Tibial nerve (tissue), 4 donors: ENCODE data around the gene CCDC87. TPM values are rescaled to one million over a fixed set of nuclear protein-coding genes. Genes with fewer than 3 reads are reported as not detected.

Experiments
- DNase-seq, 2 donors: peaks; one replicate each; pipeline ENCODE4 v3.0.0-alpha.2; 2019; ENCODE audit warnings: low spot score in 2 of 2
- H3K27ac ChIP-seq, 4 donors: fragments of 200-600 bp; sonication (generic) in 3 of 4; one replicate each; pipeline ENCODE4 v1.5.1; 2017 to 2019; ENCODE audit warnings: mild to moderate bottlenecking in 1 of 4
- H3K27me3 ChIP-seq, 2 donors: fragments of 200-600 bp; sonication (generic) in 1 of 2; one replicate each; pipeline versions ENCODE4 v1.5.1 to v1.6.0; 2017 to 2019
- H3K36me3 ChIP-seq, 3 donors: fragments of 200-600 bp; sonication (generic); one replicate each; pipeline ENCODE4 v1.5.1; 2018 to 2019
- H3K4me1 ChIP-seq, 4 donors: fragments of 200-600 bp; sonication (generic) in 3 of 4; one replicate each; pipeline ENCODE4 v1.5.1; 2017 to 2019
- H3K4me3 ChIP-seq, 4 donors: fragments of 200-600 bp; sonication (generic) in 3 of 4; one replicate each; pipeline ENCODE4 v1.5.1; 2017 to 2019; ENCODE audit warnings: mild to moderate bottlenecking in 1 of 4, moderate library complexity in 1 of 4
- H3K9me3 ChIP-seq, 4 donors: fragments of 200-600 bp; sonication (generic) in 3 of 4; one replicate each; pipeline ENCODE4 v1.5.1; 2017 to 2019
- EP300 ChIP-seq, 2 donors: sonication (generic); formaldehyde crosslinking; IDR thresholded peaks; one replicate each; pipeline ENCODE4 v1.6.1; 2017; ENCODE audit warnings: antibody characterized with exemption in 2 of 2, mild to moderate bottlenecking in 1 of 2
- POLR2A ChIP-seq, 2 donors: fragments of 450-650 bp; IDR thresholded peaks; one replicate each; pipeline ENCODE4 v1.6.1; 2017; ENCODE audit warnings: antibody characterized with exemption in 2 of 2, mild to moderate bottlenecking in 2 of 2, moderate library complexity in 2 of 2
- WGBS, 2 donors: methylation state at CpG; one replicate each; pipeline ENCODE4 v1.1.5; 2018; 5-methylcytosine and 5-hydroxymethylcytosine counted together
- total RNA-seq, 4 donors: library from RNA; depleted of rRNA; stranded (reverse); fragments of >200 nt; gene quantifications; one replicate each; pipeline ENCODE4 v1.1.0, GENCODE V29; 2016
- TF ChIP-seq, protein P1 (sequence below), 5 experiments: fragments of 200-600 bp in 3 of 5; fragments of 450-650 bp in 2 of 5; sonication (generic) in 3 of 5; IDR thresholded peaks; one replicate each; pipeline ENCODE4 v1.5.1; 2016 to 2019; ENCODE audit warnings: antibody characterized with exemption in 5 of 5, mild to moderate bottlenecking in 3 of 5, moderate library complexity in 2 of 5

CCDC87 gene
- total RNA-seq, 4 donors from 2014 or later, result 0.21 to 1.1 (median 0.30) TPM; not detected in 1

DNA sequence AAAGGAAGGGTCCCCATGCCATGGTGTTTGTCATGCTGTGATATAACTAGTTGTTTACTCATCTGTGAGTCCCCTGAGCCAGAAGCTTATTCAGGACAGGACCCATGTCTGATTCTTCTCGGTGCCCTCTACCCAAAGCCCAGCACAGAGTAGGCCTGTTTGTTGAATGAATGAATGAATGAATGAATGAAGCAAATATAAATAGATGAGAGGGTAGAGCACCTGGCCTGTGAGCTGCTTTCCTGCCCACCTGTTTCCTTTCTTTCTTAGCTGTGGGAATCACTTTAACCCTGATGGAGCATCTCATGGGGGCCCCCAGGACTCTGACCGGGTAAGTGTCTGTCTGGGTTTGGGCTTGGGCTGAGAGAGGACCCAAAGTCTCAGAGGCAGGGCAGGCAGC is 7.4 kb upstream of the CCDC87 start:
- Histone ChIP-seq H3K9me3 (no peaks in the 10 kb centered on the region), H3K27ac (peak overlapping the region in 2 of 4 donors; percentile 11 to 16), H3K27me3 (no peaks in the 10 kb centered on the region), H3K36me3 (peaks cover 0 to 61% (median 0%) of the 10 kb centered on the region in 3 donors), H3K4me3 (no peak overlapping the region), H3K4me1 (peaks cover 0 to 44% (median 12%) of the 10 kb centered on the region in 4 donors)
- DNase-seq, result no peak
- TF ChIP-seq EP300 (IDR thresholded peaks at IDR 0.05) (no peak), POLR2A (IDR thresholded peaks at IDR 0.05) (no peak)
- TF ChIP-seq, protein P1, sequence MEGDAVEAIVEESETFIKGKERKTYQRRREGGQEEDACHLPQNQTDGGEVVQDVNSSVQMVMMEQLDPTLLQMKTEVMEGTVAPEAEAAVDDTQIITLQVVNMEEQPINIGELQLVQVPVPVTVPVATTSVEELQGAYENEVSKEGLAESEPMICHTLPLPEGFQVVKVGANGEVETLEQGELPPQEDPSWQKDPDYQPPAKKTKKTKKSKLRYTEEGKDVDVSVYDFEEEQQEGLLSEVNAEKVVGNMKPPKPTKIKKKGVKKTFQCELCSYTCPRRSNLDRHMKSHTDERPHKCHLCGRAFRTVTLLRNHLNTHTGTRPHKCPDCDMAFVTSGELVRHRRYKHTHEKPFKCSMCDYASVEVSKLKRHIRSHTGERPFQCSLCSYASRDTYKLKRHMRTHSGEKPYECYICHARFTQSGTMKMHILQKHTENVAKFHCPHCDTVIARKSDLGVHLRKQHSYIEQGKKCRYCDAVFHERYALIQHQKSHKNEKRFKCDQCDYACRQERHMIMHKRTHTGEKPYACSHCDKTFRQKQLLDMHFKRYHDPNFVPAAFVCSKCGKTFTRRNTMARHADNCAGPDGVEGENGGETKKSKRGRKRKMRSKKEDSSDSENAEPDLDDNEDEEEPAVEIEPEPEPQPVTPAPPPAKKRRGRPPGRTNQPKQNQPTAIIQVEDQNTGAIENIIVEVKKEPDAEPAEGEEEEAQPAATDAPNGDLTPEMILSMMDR (IDR thresholded peaks at IDR 0.05), result no peak
- WGBS, 2 donors, result 61 to 66% methylated on average over 2 of the region's 2 CpGs

DNA sequence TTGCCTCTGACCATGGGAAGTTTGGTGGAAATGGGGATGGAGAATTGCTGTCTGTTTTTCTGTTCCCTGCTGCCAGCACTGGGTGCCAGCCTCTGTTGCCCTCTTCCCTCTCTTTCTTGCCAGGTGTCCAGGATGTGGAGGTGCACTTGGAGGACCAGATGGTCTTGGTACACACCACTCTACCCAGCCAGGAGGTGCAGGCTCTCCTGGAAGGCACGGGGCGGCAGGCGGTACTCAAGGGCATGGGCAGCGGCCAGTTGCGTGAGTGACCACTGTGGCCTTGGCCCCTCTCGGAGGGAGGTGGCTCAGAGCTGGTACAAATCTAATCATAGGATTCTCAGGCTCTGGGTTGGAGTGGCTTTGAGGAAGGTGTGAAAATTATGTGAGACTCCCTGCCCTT is 6.1 kb upstream of the CCDC87 start:
- Histone ChIP-seq H3K4me3 (no peak overlapping the region), H3K4me1 (peaks cover 0 to 56% (median 20%) of the 10 kb centered on the region in 4 donors), H3K36me3 (peaks cover 0 to 49% (median 0%) of the 10 kb centered on the region in 3 donors), H3K27me3 (no peaks in the 10 kb centered on the region), H3K27ac (no peak overlapping the region), H3K9me3 (no peaks in the 10 kb centered on the region)
- WGBS, 2 donors, result 97% methylated on average over 5 to 6 of the region's 6 CpGs
- TF ChIP-seq, protein P1 (IDR thresholded peaks at IDR 0.05), result no peak
- no peak for TF ChIP-seq POLR2A (IDR thresholded peaks at IDR 0.05)
- no peak for TF ChIP-seq EP300 (IDR thresholded peaks at IDR 0.05)
- no peak for DNase-seq

DNA sequence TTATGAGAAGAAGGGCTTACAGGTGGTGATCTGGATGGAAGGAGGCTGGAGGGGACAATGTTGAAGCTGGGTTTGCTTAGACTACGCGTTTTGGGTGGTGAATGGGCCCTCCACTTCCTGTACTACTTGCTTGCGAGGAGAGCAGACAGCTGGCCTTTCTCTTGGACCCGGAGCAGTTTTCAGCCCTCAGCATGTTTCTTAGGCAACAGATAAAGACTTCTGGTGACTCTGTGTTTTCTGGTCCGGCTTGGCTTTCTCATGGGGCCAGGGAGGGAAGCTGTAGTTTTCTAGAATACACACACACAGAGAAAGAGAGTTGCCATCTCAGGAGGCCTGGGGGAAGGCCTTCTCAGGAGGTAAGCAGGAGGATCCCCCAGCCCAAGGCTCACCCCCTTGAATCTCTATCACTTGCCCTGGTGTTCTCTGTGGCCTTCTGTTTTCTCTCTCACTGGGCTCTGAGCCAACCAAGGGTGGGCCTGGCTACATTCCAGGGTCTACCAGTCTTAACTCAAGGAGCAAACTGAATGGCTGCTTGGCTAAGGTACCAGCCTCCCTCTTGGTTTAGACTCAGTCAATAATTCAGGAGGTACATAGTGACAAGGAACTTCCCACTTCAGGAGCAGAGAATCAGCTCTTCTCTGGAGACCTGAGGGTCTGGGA is 2.5 kb upstream of the CCDC87 start:
- TF ChIP-seq POLR2A (IDR thresholded peaks at IDR 0.05) (no peak), EP300 (IDR thresholded peaks at IDR 0.05) (no peak)
- TF ChIP-seq, protein P1 (IDR thresholded peaks at IDR 0.05), result no peak
- H3K4me1 ChIP-seq, result peaks cover 0 to 44% (median 26%) of the 10 kb centered on the region in 4 donors

DNA sequence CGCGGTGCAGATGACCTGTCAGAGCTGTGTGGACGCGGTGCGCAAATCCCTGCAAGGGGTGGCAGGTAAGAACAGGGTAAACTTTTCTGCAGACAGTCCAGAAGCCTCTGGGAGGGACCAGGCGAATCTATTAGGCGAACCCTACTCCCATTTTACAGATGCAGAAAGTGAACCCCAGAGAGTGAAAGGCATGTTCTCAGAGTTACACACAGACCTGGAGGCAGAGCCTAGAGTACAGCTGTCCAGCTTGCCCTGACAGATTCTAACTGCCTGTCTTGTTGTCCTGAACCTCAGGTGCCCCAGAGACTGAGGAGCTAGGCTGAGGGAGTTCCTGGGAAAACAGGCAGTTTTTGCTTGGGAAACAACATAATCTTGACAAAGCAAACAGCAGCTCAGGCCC is 787 bp upstream of the CCDC87 start:
- no peaks in the 10 kb centered on the region for H3K27me3 ChIP-seq
- peak overlapping the region; percentile 37 to 74 (median 66) for H3K4me3 ChIP-seq
- peaks cover 0 to 38% (median 26%) of the 10 kb centered on the region in 4 donors for H3K4me1 ChIP-seq
- WGBS, 2 donors, result 65 to 69% methylated on average over 7 of the region's 7 CpGs
- TF ChIP-seq POLR2A (IDR thresholded peaks at IDR 0.05), result no peak
- TF ChIP-seq, protein P1 (IDR thresholded peaks at IDR 0.05), result no peak
- no peak for TF ChIP-seq EP300 (IDR thresholded peaks at IDR 0.05)
- no peaks in the 10 kb centered on the region for H3K9me3 ChIP-seq
- no peak for DNase-seq
- no peaks in the 10 kb centered on the region for H3K36me3 ChIP-seq
- peak overlapping the region; percentile 33 to 89 (median 86) for H3K27ac ChIP-seq

More for the DNA sequence above, 2.5 kb upstream of the CCDC87 start:
- Histone ChIP-seq H3K4me3 (no peak overlapping the region), H3K27me3 (no peaks in the 10 kb centered on the region), H3K27ac (peak overlapping the region in 2 of 4 donors; percentile 37 to 43), H3K9me3 (no peaks in the 10 kb centered on the region), H3K36me3 (peaks cover 0 to 16% (median 0%) of the 10 kb centered on the region in 3 donors)
- DNase-seq, result no peak
- 46 to 51% methylated on average over 5 of the region's 5 CpGs for WGBS, 2 donors

DNA sequence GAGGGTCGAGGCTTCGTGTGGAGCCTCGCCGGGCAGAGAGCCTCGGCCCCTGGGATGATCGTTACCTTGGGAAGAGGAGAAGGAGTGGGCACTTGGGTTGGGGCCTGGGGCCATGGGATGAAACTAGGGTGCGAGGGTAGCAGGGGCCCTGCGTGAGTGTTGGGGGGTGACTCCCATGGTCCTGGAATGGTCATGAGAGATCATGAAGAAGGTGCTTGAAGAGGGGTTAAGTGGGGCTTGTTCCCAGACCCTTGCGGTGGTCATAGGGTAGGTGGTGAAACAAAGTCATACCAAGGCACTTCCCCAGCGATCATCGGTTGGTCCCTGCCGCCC is 406 bp upstream of the CCDC87 start:
- DNase-seq, result no peak
- no peaks in the 10 kb centered on the region for H3K27me3 ChIP-seq
- H3K27ac ChIP-seq, result peak overlapping the region; percentile 33 to 89 (median 86)
- H3K4me1 ChIP-seq, result peaks cover 0 to 38% (median 26%) of the 10 kb centered on the region in 4 donors
- no peaks in the 10 kb centered on the region for H3K9me3 ChIP-seq
- no peaks in the 10 kb centered on the region for H3K36me3 ChIP-seq
- no peak for TF ChIP-seq EP300 (IDR thresholded peaks at IDR 0.05)
- TF ChIP-seq, protein P1 (IDR thresholded peaks at IDR 0.05), result no peak
- no peak for TF ChIP-seq POLR2A (IDR thresholded peaks at IDR 0.05)
- H3K4me3 ChIP-seq, result peak overlapping the region; percentile 37 to 74 (median 66)
- WGBS, 2 donors, result 7% methylated on average over 12 of the region's 12 CpGs
